NCI-H2196 treated with DMSO at 0.1 percent for 48 hours (cell line): ENCODE data around the gene ZNF470.

Experiments used
- DNase-seq: peaks from one replicate; lab custom pipeline; 2025; ENCODE audit not compliant: unreplicated experiment; lab: John Stamatoyannopoulos, UW

ZNF470 gene

DNA sequence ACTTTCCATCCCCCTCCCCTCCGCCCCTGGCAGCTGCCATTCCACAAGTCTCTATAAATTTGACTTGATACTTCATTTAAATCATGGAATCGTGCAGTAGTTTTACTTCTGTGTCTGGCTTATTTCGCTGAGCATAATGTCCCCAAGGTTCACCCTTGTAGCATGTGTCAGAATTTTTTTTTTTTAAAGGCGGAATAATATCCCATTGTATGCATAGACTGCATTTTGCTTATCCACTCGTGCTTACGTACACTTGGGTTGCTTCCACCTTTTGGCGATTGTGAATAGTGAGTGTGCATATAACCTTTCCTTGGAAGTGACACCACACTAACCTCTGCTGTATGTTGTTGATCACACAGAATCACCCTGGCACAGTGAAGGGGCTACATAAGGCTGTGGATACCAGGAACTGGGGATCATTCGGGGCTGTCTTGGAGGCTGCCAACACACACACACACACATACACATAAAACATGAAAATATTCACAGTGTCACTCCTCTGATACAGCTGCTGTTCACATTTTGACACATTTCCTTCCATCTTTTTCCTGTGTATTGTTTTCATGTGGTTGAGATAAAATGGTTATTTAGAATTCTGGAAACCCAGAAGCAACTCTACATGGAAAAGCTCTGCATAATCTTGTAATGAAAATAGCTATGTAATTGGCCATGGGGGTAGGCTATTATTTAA is 41.2 kb downstream of the ZNF470 start:
- DNase-seq = no peak

DNA sequence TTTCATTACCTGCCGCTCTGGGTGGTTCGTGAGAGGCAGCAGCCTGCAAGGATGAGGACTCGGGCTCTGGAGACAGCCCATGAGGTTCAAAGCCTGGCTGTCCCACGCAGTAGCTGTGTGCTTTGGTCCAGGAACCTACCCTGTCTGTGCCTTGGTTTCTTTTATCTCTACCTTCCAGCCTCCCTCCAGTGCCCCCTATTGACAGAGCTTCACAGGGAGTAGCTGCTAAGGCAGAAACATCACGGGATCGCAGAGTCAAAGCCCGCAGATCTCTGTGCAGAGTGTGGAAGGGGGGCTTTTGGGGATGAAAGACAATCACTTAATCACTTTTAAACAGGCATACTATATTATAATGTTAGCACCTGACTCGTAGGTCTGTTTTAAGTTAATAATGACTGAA is 44.0 kb downstream of the ZNF470 start:
- DNase-seq = no peak

GRCh38 chr19:56612737-56613136 is 45.5 kb downstream of the ZNF470 start:
- DNase-seq = no peak

DNA sequence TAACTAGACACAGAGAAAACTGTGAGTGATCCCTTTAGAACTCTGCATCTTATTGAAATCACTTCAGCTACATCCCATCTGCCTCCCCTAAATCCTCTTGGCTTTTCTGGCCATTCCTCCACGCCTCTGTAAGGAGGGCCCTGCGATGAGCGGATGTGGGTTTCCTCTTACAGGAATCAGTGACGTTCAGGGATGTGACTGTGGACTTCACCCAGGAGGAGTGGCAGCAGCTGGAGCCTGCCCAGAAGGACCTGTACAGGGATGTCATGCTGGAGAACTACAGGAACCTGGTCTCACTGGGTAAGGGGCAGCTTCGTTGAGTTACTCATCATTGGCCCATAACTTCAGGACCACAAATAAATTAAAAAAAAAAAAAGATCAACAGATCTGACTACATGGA is 46.4 kb downstream of the ZNF470 start:
- DNase-seq = no peak

DNA sequence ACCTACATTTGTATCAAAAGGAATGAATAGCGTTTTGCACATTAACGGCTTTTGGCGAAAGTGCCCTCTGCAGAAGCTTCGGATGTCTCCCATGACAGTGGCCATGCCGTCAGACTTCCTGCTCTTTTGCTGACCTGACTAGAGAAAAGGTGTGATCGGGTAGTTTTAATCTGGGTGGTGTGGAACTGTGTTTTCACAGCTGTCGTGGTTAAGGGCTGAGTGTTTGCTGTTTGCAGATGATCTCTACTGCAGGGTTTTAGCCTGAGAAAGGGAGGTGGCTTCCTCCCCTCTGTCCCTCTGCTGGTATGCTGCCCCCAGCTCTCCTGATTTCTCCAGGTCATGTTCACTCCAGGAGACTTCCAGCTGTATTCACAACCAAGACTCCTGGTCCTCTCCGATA is 50.3 kb downstream of the ZNF470 start:
- no peak for DNase-seq

DNA sequence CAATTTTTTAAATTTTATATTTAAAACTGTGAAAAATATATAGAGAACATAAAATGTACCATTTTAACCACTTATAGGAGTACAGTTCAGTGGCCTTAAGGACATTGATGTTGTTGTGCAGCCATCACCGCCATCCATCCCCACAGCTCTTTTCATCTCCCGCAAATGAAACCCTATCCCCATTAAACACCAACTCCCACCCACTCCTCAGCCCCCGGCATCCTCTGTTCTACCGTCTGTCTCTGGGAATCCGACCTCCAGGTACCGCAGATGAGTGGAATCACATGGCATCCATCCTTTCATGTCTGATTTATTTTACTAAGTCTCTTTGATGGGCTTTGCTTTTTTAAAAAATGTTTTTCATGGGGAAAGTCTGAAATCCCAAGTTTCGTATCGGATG is 51.9 kb downstream of the ZNF470 start:
- no peak for DNase-seq

DNA sequence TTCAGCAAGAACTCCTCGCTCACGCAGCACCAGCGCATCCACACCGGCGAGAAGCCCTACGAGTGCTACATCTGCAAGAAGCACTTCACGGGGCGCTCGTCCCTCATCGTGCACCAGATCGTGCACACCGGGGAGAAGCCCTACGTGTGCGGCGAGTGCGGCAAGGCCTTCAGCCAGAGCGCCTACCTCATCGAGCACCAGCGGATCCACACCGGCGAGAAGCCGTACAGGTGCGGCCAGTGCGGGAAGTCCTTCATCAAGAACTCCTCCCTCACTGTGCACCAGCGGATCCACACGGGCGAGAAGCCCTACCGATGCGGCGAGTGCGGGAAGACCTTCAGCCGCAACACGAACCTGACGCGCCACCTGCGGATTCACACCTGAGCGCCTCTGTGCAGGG is 55.1 kb downstream of the ZNF470 start:
- DNase-seq = no peak

DNA sequence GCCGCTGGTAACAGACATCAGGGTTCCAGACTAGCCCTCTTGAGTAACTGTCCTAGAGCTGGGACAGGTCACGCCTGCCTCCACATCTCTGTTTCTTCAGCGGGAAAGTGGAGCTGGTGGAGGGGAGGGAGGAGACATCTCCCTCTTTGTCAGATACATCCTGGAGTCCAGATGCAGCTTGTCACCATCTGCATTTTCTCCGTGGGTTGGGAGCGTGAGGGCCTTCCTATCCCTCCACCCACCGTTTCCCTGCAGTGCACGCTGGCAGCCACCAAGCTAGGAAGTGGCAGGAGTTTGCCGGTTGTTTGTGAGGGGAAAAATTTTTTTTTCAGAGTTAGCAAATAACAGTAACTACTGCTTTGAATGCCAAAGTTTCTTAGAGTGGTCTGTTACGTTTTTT is 55.7 kb downstream of the ZNF470 start:
- DNase-seq = no peak

GRCh38 chr19:56625708-56626107 is 58.4 kb downstream of the ZNF470 start:
- DNase-seq = no peak

GRCh38 chr19:56633021-56633420 is 65.8 kb downstream of the ZNF470 start:
- no peak for DNase-seq

GRCh38 chr19:56637976-56638555 is 70.8 kb downstream of the ZNF470 start:
- no peak for DNase-seq
